Endothelial cell of umbilical vein (primary cell): ENCODE results near the gene GPHA2. TPM values are rescaled to one million over a fixed set of nuclear protein-coding genes. Genes with fewer than 3 reads are reported as not detected.

Experiments
- BruUV-seq: library from RNA; stranded (reverse); fragments of 400-500 nt; replicated peaks from 2 replicates; lab custom pipeline; 2021; lab: Mats Ljungman, UMichigan
- CTCF ChIA-PET: fragments of 300-600, 350-600 bp; sonication (Branson Sonifier 250); formaldehyde crosslinking; loops from one replicate; lab custom pipeline; 2021; ENCODE audit warnings: antibody characterized with exemption, inconsistent platforms; lab: Charles Lee
- POLR2A ChIA-PET: fragments of 300-600, 350-600 bp; sonication (Branson Sonifier 250); formaldehyde crosslinking; loops from one replicate; lab custom pipeline; 2021; ENCODE audit warnings: antibody characterized with exemption, inconsistent platforms; lab: Charles Lee
- DNase-seq: peaks from one replicate; pipeline ENCODE4 v3.0.0-alpha.2; 2011; ENCODE audit warnings: low read depth, low spot score
- FAIRE-seq: peaks from 2 replicates; lab custom pipeline; 2011; peaks lifted over from hg19 to GRCh38; lab: Jason Lieb, UNC
- H2AFZ ChIP-seq: 2 replicates; pipeline ENCODE4 v1.6.0; 2012; ENCODE audit warnings: low read depth, low read length, control low read depth, inconsistent platforms
- H3K27ac ChIP-seq: 2 replicates; pipeline ENCODE4 v1.5.1; 2011; ENCODE audit warnings: low read depth, mild to moderate bottlenecking, control low read depth, low read length, moderate library complexity; ENCODE audit not compliant: insufficient read depth
- H3K27me3 ChIP-seq, 2 experiments: 2 replicates each; pipeline versions ENCODE4 v1.6.0 to v1.6.1; 2011; ENCODE audit warnings: low read length in 2 of 2, mixed read lengths in 1 of 2; ENCODE audit not compliant: control insufficient read depth in 2 of 2, insufficient read depth in 2 of 2
- H3K36me3 ChIP-seq, 2 experiments: 2 replicates in 1 of 2; 3 replicates in 1 of 2; pipeline ENCODE4 v1.5.1; 2011; ENCODE audit warnings: low read length in 2 of 2, mild to moderate bottlenecking in 1 of 2, moderate library complexity in 1 of 2; ENCODE audit not compliant: control insufficient read depth in 2 of 2, insufficient read depth in 2 of 2; ENCODE audit errors: extremely low read depth in 1 of 2
- H3K4me1 ChIP-seq: 3 replicates; pipeline ENCODE4 v1.5.1; 2011; ENCODE audit warnings: mild to moderate bottlenecking, low read length; ENCODE audit not compliant: control insufficient read depth, insufficient read depth; ENCODE audit errors: extremely low read depth
- H3K4me2 ChIP-seq: 2 replicates; pipeline ENCODE4 v1.6.1; 2011; ENCODE audit warnings: low read length, control low read depth, mixed read lengths; ENCODE audit not compliant: insufficient read depth
- H3K4me3 ChIP-seq, 3 experiments: fragments of 200-600 bp in 1 of 3; sonication (generic), shearing (Covaris generic) in 1 of 3; replicated peaks in 1 of 3; 2 replicates each; pipeline ENCODE4 v1.5.1; 2011 to 2016; ENCODE audit warnings: control low read depth in 3 of 3, low read length in 3 of 3, mild to moderate bottlenecking in 2 of 3, inconsistent platforms in 1 of 3, low read depth in 1 of 3, moderate library complexity in 1 of 3; ENCODE audit not compliant: insufficient read depth in 1 of 3
- H3K79me2 ChIP-seq: 2 replicates; pipeline ENCODE4 v1.6.0; 2012; ENCODE audit warnings: low read length, inconsistent platforms; ENCODE audit not compliant: control insufficient read depth, insufficient read depth
- H3K9ac ChIP-seq: replicated peaks from 2 replicates; pipeline ENCODE3; 2011; ENCODE audit warnings: low read length, control low read depth; ENCODE audit not compliant: insufficient read depth; ENCODE audit errors: extremely low read depth
- H3K9me1 ChIP-seq: replicated peaks from 3 replicates; pipeline ENCODE4 v1.6.0; 2011; ENCODE audit warnings: mild to moderate bottlenecking, low read length; ENCODE audit not compliant: control insufficient read depth, insufficient read depth; ENCODE audit errors: extremely low read depth
- H3K9me3 ChIP-seq: replicated peaks from 2 replicates; pipeline ENCODE4 v1.5.1; 2012; ENCODE audit warnings: low read length, inconsistent platforms; ENCODE audit not compliant: control insufficient read depth, insufficient read depth
- H4K20me1 ChIP-seq: replicated peaks from 2 replicates; pipeline ENCODE3; 2011; ENCODE audit warnings: mild to moderate bottlenecking, low read length; ENCODE audit not compliant: control insufficient read depth, insufficient read depth; ENCODE audit errors: extremely low read depth
- CTCF ChIP-seq, 2 donors: IDR thresholded peaks; 1 replicate in 1 of 2; 2 replicates in 1 of 2; pipeline ENCODE4 v1.5.1; 2011; ENCODE audit warnings: low read length in 2 of 2, mild to moderate bottlenecking in 2 of 2, moderate library complexity in 2 of 2, control low read depth in 1 of 2, inconsistent platforms in 1 of 2, low read depth in 1 of 2; ENCODE audit not compliant: insufficient read depth in 1 of 2; ENCODE audit errors: extremely low read depth in 1 of 2
- EZH2 ChIP-seq: IDR thresholded peaks from 2 replicates; pipeline ENCODE4 v1.6.1; 2012; ENCODE audit warnings: borderline replicate concordance, low read depth, mild to moderate bottlenecking, moderate library complexity, low read length, inconsistent platforms; ENCODE audit not compliant: severe bottlenecking
- FOS ChIP-seq: IDR thresholded peaks from 2 replicates; pipeline ENCODE4 v1.6.1; 2011; ENCODE audit warnings: mild to moderate bottlenecking, low read length, moderate library complexity, borderline replicate concordance; ENCODE audit not compliant: insufficient read depth
- GATA2 ChIP-seq: IDR thresholded peaks from 2 replicates; pipeline ENCODE4 v1.7.0; 2011; ENCODE audit warnings: low read depth, mild to moderate bottlenecking, moderate library complexity, mixed read lengths, low read length; ENCODE audit not compliant: insufficient read length, insufficient read depth
- JUN ChIP-seq: IDR thresholded peaks from 2 replicates; pipeline ENCODE4 v1.6.1; 2011; ENCODE audit warnings: borderline replicate concordance, low read depth; ENCODE audit not compliant: insufficient read length, insufficient read depth
- MAX ChIP-seq: IDR thresholded peaks from 2 replicates; pipeline ENCODE4 v1.6.1; 2011; ENCODE audit not compliant: insufficient read depth, insufficient read length
- MYC ChIP-seq: IDR thresholded peaks from one replicate; pipeline ENCODE4 v1.6.1; 2011; ENCODE audit warnings: mild to moderate bottlenecking, low read depth, low read length
- POLR2A ChIP-seq: IDR thresholded peaks from 2 replicates; pipeline ENCODE4 v1.6.1; 2012; ENCODE audit warnings: low read depth, mild to moderate bottlenecking, control low read depth, low read length
- POLR2AphosphoS5 ChIP-seq: IDR thresholded peaks from 2 replicates; pipeline ENCODE4 v1.6.1; 2012; ENCODE audit warnings: low read depth, mild to moderate bottlenecking, control low read depth, low read length, moderate library complexity; ENCODE audit not compliant: insufficient read depth
- dilution Hi-C: fragments of 300-500 bp; cut with MboI; formaldehyde crosslinking; loops from one replicate; pipeline ENCODE4 v1.15.0; 2019; ENCODE audit warnings: low sequenced_read_pairs; ENCODE audit not compliant: extremely low pct_ligation_motif_present
- intact Hi-C: fragments of 100-400 bp; cut with micrococcal nuclease; formaldehyde crosslinking; loops from one replicate; pipeline ENCODE4 v1.10.0; 2022
- polyA plus RNA-seq, 4 experiments: library from polyadenylated mRNA; depleted of rRNA in 3 of 4; stranded (reverse) in 3 of 4; unstranded in 1 of 4; fragments of >200 nt; gene quantifications; 2 replicates each; pipeline versions ENCODE4 v1.2.1 to v1.2.3, GENCODE V29; 2011 to 2012; ENCODE audit warnings: missing spikeins in 1 of 4
- total RNA-seq: library from RNA; stranded (reverse); gene quantifications from 2 replicates; pipeline ENCODE4 v1.2.3, GENCODE V29; 2021

The GPHA2 gene
- total and polyA plus RNA-seq, 2 donors (not counting 3 experiments of a cell fraction or from before 2014, with no cell fraction given): not detected

- Histone ChIP-seq H3K9me3 (no peaks in the 10 kb centered on the region), H3K4me2 (peak overlapping the region; percentile 62), H4K20me1 (no peaks in the 10 kb centered on the region), H3K36me3 (peaks cover 3 to 25% of the 10 kb centered on the region in 2 experiments), H3K4me1 (peaks cover 11% of the 10 kb centered on the region), H3K4me3 (peak overlapping the region; percentile 4 to 86 (median 57)), H3K27ac (peak overlapping the region; percentile 42), H3K9ac (peak overlapping the region; percentile 80), H3K9me1 (no peaks in the 10 kb centered on the region), H3K79me2 (peaks cover 7% of the 10 kb centered on the region), H2AFZ (peak overlapping the region; percentile 7), H3K27me3 (no peaks in the 10 kb centered on the region)
- ChIA-PET POLR2A (no interaction called here), CTCF (interaction anchor here (1.2 to 5.6 kb wide), 5 partner anchors 28 to 128 kb away, joined by 3 to 34 read pairs (median 3); partner anchors contain the start of genes ARL2, BATF2 and CDC42BPG)
- FAIRE-seq (peak; percentile 72), DNase-seq (peak; percentile 34)
- dilution Hi-C loops (no loop called here), intact Hi-C loops (loop anchor here (2.0 to 5.0 kb wide), 4 partner anchors 56 to 196 kb away; partner anchors contain the start of genes BATF2, MAJIN and TM7SF2)
- no peak for TF ChIP-seq POLR2A
- no peak for TF ChIP-seq CTCF (IDR thresholded peaks at IDR 0.05; ENCODE audit: extremely low read depth in 1 of 2, insufficient read depth in 1 of 2, low read depth in 1 of 2, low read length in 2 of 2)
- TF ChIP-seq EZH2: no peak
- no peak for TF ChIP-seq FOS
- no peak for TF ChIP-seq GATA2
- TF ChIP-seq POLR2AphosphoS5: no peak
- no peak for TF ChIP-seq JUN
- TF ChIP-seq MAX: no peak
- no peak for TF ChIP-seq MYC
- BruUV-seq: no TSS peak
Observed at GRCh38 chr11:64916040-64916774, 19.5 kb downstream of the GPHA2 start.
